Measurements from ENCODE around the gene NIFK.
"Not testable (repeated sequence)": the region's sequence is repeated elsewhere in the genome, so short reads cannot be mapped to it uniquely, and the experiment has no call there.

Gene NIFK

GRCh38 chr2:121731366-121731765, 5.3 kb downstream of the NIFK start:
- no peak for DNase-seq

GRCh38 chr2:121727950-121728349, 8.7 kb downstream of the NIFK start:
- DNase-seq = no peak

- no peak for DNase-seq
Observed at GRCh38 chr2:121727332-121727731, 9.3 kb downstream of the NIFK start.

DNA sequence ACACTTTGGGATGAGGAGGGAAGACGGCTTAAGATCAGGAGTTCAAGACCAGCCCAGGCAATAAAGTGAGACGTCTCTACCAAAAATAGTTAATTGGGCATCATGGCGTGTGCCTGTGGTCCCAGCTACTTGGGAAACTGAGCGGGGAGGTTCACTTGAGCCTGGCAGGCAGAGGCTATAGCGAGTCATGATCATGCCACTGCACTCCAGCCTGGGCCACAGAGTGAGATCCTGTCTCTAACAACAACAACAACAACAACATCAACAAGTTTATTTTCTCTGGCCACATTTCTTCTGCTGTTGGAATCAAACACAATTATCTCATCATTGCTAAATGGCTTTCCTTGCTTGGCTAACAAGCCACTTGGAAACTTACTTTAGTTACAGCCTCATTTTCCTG, 13.4 kb downstream of the NIFK start:
- DNase-seq = no peak

- no peak for DNase-seq
Observed at GRCh38 chr2:121722479-121722878, 14.2 kb downstream of the NIFK start.

- no peak for DNase-seq
Observed at GRCh38 chr2:121721926-121722325, 14.7 kb downstream of the NIFK start.

- no peak for DNase-seq
Observed at GRCh38 chr2:121717529-121717928, 19.1 kb downstream of the NIFK start.

GRCh38 chr2:121716126-121716525, 20.5 kb downstream of the NIFK start:
- no peak for DNase-seq

GRCh38 chr2:121711481-121711880, 25.2 kb downstream of the NIFK start:
- DNase-seq = not testable (repeated sequence)

GRCh38 chr2:121710470-121711170, 26.1 kb downstream of the NIFK start:
- no peak for DNase-seq

DNA sequence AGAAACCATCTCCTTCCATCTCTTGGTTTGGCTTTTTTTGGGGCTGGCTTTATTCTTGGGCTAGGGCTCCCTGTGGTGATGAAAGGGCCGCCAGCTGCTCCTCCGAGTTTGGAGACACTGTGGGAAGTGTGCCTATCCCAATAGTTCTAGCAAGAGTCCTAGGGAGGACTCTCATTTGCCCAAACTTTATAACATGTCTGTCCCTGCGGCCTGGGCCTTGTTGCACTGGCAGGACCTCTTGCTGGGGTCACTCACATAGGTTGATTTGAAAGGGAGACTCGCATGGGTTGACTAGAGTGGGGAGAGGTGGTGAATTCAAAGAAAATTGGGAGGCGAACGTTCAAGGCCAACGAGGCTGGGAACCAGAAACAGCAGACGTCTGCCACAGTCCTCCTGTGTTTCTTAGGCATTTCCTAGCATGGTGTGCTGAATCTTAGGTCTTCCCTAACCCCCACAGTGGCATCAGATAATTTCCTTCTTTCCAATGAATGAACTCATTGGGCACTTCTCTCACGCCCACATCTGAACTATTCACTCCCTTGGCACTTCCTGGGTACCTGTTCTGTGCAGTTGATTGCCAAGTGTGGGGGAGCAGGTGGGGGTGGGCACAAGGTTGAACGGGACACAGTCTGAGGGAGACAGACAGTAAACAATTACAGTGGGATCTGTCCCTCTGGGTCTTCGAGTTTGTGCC, 26.8 kb downstream of the NIFK start:
- DNase-seq = no peak

- DNase-seq = no peak
Observed at GRCh38 chr2:121707920-121708361, 28.7 kb downstream of the NIFK start.

- no peak for DNase-seq
Observed at GRCh38 chr2:121707344-121707919, 29.2 kb downstream of the NIFK start.

DNA sequence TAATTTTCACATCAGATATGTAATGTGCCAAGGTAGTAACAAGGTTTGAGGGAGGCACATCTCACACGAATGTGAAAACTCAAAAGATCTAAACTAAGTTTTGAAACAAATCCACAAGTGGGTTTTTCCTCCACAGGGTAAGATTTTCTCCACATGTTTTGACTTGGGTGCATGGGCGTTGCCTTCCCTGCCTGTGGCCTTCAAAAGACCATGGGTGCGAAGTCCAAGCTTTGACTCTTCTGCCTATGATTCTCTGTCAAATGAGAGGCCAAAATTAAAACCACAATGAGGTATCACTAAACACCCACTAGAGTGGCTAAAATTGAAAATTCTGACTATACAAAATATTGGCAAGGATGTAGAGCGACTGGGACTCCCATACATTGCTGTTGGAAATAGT, 30.7 kb downstream of the NIFK start:
- DNase-seq = no peak

GRCh38 chr2:121705390-121705789, 31.3 kb downstream of the NIFK start:
- no peak for DNase-seq

GRCh38 chr2:121701761-121702160, 34.9 kb downstream of the NIFK start:
- not testable (repeated sequence) for DNase-seq

GRCh38 chr2:121699421-121700333, 37.0 kb downstream of the NIFK start:
- no peak for DNase-seq

DNA sequence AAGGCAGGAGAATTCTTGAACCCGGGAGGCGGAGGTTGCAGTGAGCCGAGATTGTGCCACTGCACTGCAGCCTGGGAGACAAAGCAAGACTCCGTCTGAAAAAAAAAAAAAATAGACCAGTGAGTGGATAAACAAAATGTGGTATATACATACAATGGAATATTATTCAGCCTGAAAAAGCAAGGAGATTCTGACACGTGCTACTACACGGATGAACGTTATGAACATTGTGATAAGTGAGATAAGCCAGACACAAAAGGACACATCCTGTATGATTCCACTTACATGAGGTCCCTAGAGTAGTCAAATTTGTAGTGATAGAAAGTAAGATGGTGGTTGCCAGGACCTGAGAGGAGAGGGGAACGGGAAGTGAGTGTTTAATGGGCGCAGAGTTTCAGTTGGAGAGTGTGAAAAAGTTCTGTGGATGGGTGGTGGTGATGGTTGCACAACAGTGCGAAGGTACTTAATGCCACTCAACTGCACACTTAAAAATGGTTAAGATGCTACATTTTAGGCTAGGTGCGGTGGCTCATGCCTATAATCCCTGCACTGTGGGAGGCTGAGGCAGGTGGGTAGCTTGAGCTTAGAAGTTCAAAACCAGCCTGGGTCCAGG, 38.3 kb downstream of the NIFK start:
- DNase-seq = no peak

- DNase-seq = no peak
Observed at GRCh38 chr2:121697108-121697631, 39.5 kb downstream of the NIFK start.

GRCh38 chr2:121696410-121696930, 40.2 kb downstream of the NIFK start:
- no peak for DNase-seq

DNA sequence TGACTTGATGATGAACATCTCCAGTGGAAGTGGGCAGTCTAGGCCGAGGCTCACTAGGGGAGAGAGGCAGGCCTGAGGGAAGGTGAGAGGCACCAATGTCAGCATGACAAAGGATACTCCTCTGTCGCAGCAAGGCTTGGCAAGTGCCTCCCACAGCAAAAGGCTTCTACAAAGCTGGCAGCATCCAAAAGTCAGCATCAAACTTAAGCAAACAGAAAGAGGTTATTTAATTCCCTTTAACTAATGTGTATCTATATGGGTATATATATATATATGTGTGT, 41.6 kb downstream of the NIFK start:
- DNase-seq = no peak

DNA sequence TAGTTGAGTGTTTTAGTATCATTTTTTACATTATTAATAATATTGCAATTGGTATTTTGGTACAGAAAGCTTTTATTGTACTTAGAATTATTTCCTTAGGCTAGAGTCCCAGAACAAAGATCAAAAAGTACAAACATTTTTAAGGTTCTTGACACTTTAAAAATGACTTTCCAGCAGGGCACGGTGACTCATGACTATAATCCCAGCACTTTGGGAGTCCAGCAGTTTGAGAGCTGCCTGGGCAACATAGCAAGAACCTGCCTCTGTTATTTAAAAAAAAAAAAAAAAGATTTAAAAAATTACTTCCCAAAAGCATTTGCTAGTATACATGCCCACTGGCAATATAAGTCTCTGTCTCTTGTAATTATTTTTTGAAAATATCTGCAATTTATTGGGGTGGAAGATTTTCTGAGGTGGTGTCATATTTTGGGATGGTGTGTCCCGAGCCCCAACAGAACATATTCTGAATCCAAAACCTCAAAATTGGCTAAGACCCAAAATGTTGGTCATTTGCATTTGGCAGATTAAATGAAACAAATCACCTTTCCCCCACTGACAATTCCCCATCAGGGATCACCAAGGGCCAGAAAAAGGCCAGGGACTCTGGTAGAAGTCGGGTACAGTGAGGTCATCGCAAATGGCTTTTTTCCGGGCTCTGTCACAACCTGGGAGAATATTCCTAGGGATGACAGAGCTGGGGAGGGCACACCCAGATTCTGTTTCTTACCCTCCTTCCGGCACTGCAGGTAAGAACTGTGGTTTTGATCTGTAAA, 42.1 kb downstream of the NIFK start:
- no peak for DNase-seq

Data from cerebellar nuclear complex (tissue), 1 donor.